GM12874 (cell line): ENCODE results near the gene BLOC1S3.

ENCODE experiments used
- CTCF ChIP-seq: IDR thresholded peaks from 2 replicates; pipeline ENCODE4 v1.5.1; 2011; ENCODE audit warnings: low read depth, mild to moderate bottlenecking, control low read depth, low read length, moderate library complexity; ENCODE audit not compliant: insufficient read depth

BLOC1S3 gene, protein sequence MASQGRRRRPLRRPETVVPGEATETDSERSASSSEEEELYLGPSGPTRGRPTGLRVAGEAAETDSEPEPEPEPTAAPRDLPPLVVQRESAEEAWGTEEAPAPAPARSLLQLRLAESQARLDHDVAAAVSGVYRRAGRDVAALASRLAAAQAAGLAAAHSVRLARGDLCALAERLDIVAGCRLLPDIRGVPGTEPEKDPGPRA

GRCh38 chr19:45178262-45179071 is at the start of gene BLOC1S3:
Gene BLOC1S3, plus strand, starts transcription at chr19:45178784. Its CDS starts 513 bp downstream, at chr19:45179297.
- peak; percentile 41 for TF ChIP-seq CTCF

GRCh38 chr19:45128806-45129205 is 49.8 kb upstream of the BLOC1S3 start:
- TF ChIP-seq CTCF: no peak

DNA sequence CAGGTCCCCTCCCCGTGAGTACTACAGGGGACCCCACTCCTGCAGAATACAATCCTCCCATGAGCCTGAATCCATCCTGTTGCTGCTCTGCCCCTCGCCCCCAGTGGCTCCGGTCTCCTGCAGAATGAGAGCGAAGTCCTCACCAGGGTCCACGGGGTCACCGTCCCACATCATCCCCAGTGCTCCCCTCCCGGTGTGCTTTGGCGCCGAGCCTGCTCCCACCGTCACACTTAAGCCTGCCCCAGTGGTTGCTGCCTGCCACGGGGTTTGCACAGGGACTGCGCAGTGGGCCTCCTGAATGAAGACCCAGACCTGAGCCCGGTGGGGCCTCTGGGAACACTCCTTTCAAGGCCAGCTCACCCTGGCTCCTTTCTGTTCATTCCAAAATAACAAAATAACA is 48.3 kb upstream of the BLOC1S3 start:
- no peak for TF ChIP-seq CTCF

DNA sequence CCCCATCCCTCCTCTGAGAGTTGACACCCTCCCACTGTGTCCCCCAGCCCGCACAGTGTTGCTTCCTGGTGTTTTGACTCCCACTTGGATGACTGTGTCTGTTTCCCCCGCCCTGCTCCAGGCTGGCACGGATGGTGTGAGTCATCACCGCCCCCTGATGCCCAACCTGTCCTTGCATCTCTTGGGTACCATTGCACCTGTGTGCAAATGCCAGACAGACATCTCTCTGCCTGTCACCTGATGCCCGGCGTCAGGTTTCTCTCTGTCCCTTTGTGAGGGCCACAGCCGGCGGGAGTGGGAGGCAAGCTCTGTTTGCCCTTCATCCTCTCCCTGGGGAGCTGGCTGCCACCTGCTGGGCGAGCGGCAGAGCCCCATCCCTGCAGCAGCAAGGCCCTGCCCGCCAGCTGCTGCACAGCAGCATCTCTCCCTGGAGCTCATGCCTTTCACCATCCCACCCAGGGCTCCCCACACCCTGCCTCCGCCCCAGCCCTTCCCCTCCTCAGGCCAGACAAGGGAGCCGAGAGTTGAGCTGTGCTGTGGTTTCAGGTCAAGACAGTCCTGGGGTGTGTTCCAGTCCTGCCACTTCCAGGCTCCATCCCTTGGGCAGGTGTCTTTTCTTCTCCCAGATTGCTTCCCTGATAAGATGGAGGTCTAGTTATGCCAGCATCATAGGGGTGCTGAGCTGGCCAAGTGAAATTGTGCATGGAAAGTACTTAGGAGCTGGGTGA is 47.5 kb upstream of the BLOC1S3 start:
- TF ChIP-seq CTCF: peak; percentile 64

DNA sequence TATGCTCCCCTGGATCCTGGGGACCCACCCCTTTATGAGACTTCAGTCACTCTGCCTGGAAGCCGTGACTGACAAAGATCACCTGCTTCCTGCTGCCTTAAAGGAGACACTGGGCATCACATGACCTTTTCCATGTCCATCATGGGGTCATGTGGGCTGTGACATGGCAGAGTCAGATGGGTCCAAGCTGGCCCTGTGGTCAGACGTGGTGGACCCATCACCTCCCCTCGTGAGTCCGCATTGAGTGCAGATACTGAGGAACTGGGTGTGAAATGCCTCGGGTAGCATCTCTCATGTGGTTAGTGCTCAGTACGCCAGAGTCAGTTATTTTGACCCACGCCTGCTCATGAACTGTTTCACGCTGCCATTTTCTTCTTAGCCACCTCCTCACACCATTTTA is 44.9 kb upstream of the BLOC1S3 start:
- no peak for TF ChIP-seq CTCF

- no peak for TF ChIP-seq CTCF
Observed at GRCh38 chr19:45135176-45135885, 43.3 kb upstream of the BLOC1S3 start.
